Upper lobe of left lung (tissue), 4 donors: ENCODE results near the gene ANKS3.

Source experiments
- POLR2A ChIP-seq, 4 donors: fragments of 450-650 bp; IDR thresholded peaks; one replicate each; pipeline ENCODE4 v1.5.1; 2016 to 2017; ENCODE audit warnings: antibody characterized with exemption in 4 of 4, mild to moderate bottlenecking in 2 of 4
- TF ChIP-seq, protein P1 (sequence below), 6 experiments: fragments of 450-650 bp in 4 of 6; fragments of 200-600 bp in 2 of 6; sonication (generic) in 2 of 6; IDR thresholded peaks; one replicate each; pipeline ENCODE4 v1.5.1; 2016 to 2019; ENCODE audit warnings: antibody characterized with exemption in 6 of 6

GRCh38 chr16:4714996-4715395, 19.1 kb downstream of the ANKS3 start:
- TF ChIP-seq, protein P1, sequence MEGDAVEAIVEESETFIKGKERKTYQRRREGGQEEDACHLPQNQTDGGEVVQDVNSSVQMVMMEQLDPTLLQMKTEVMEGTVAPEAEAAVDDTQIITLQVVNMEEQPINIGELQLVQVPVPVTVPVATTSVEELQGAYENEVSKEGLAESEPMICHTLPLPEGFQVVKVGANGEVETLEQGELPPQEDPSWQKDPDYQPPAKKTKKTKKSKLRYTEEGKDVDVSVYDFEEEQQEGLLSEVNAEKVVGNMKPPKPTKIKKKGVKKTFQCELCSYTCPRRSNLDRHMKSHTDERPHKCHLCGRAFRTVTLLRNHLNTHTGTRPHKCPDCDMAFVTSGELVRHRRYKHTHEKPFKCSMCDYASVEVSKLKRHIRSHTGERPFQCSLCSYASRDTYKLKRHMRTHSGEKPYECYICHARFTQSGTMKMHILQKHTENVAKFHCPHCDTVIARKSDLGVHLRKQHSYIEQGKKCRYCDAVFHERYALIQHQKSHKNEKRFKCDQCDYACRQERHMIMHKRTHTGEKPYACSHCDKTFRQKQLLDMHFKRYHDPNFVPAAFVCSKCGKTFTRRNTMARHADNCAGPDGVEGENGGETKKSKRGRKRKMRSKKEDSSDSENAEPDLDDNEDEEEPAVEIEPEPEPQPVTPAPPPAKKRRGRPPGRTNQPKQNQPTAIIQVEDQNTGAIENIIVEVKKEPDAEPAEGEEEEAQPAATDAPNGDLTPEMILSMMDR (IDR thresholded peaks at IDR 0.05) = no peak
- no peak for TF ChIP-seq POLR2A (IDR thresholded peaks at IDR 0.05)
